Keratinocyte (primary cell): ENCODE measurements around the gene FBXL5. TPM values are rescaled to one million over a fixed set of nuclear protein-coding genes. Genes with fewer than 3 reads are reported as not detected.

Experiments
- DNase-seq: peaks from one replicate; pipeline ENCODE4 v3.0.0-alpha.2; 2011; ENCODE audit warnings: low read depth, missing footprints, low spot score
- FAIRE-seq: peaks from 2 replicates; lab custom pipeline; 2011; peaks lifted over from hg19 to GRCh38; lab: Jason Lieb, UNC
- H2AFZ ChIP-seq: 2 replicates; pipeline ENCODE4 v1.6.0; 2012; ENCODE audit warnings: low read length, control low read depth, inconsistent platforms; ENCODE audit not compliant: control insufficient read depth
- H3K27ac ChIP-seq: 2 replicates; pipeline ENCODE4 v1.5.1; 2011; ENCODE audit warnings: low read length; ENCODE audit not compliant: control insufficient read depth, insufficient read depth
- H3K27me3 ChIP-seq: 3 replicates; pipeline ENCODE4 v1.6.0; 2011; ENCODE audit warnings: low read length; ENCODE audit not compliant: control insufficient read depth, insufficient read depth; ENCODE audit errors: extremely low read depth
- H3K36me3 ChIP-seq, 2 experiments: 2 replicates in 1 of 2; 3 replicates in 1 of 2; pipeline ENCODE4 v1.5.1; 2011; ENCODE audit warnings: low read length in 2 of 2, mild to moderate bottlenecking in 1 of 2; ENCODE audit not compliant: control insufficient read depth in 2 of 2, insufficient read depth in 2 of 2; ENCODE audit errors: extremely low read depth in 1 of 2
- H3K4me1 ChIP-seq: 3 replicates; pipeline ENCODE4 v1.5.1; 2011; ENCODE audit warnings: low read length; ENCODE audit not compliant: control insufficient read depth, insufficient read depth; ENCODE audit errors: extremely low read depth
- H3K4me2 ChIP-seq: 3 replicates; pipeline ENCODE4 v1.6.0; 2011; ENCODE audit warnings: low read depth, low read length; ENCODE audit not compliant: control insufficient read depth, insufficient read depth; ENCODE audit errors: extremely low read depth
- H3K4me3 ChIP-seq, 3 experiments: fragments of 200-600 bp in 1 of 3; sonication (generic) in 1 of 3; 2 replicates in 2 of 3; 3 replicates in 1 of 3; pipeline ENCODE4 v1.5.1; 2011 to 2016; ENCODE audit warnings: low read length in 3 of 3, mild to moderate bottlenecking in 3 of 3, control low read depth in 2 of 3, inconsistent platforms in 1 of 3, low read depth in 1 of 3, mixed read lengths in 1 of 3, mixed run types in 1 of 3, moderate library complexity in 1 of 3; ENCODE audit not compliant: control insufficient read depth in 2 of 3, insufficient read depth in 2 of 3; ENCODE audit errors: extremely low read depth in 1 of 3
- H3K79me2 ChIP-seq: 2 replicates; pipeline ENCODE4 v1.6.0; 2012; ENCODE audit warnings: low read length; ENCODE audit not compliant: control insufficient read depth, insufficient read depth
- H3K9ac ChIP-seq: 3 replicates; pipeline ENCODE4 v1.6.0; 2011; ENCODE audit warnings: low read length; ENCODE audit not compliant: control insufficient read depth, insufficient read depth; ENCODE audit errors: extremely low read depth
- H3K9me1 ChIP-seq: 3 replicates; pipeline ENCODE4 v1.6.0; 2011; ENCODE audit warnings: low read length; ENCODE audit not compliant: control insufficient read depth, insufficient read depth; ENCODE audit errors: extremely low read depth
- H3K9me3 ChIP-seq: 2 replicates; pipeline ENCODE4 v1.5.1; 2012; ENCODE audit warnings: low read depth, low read length; ENCODE audit not compliant: control insufficient read depth
- H4K20me1 ChIP-seq: 3 replicates; pipeline ENCODE4 v1.6.0; 2011; ENCODE audit warnings: low read length; ENCODE audit not compliant: control insufficient read depth, insufficient read depth; ENCODE audit errors: extremely low read depth
- EZH2 ChIP-seq: IDR thresholded peaks from one replicate; pipeline ENCODE4 v1.6.1; 2012; ENCODE audit warnings: inconsistent platforms, mild to moderate bottlenecking, low read length, moderate library complexity
- dilution Hi-C: fragments of 300-500 bp; cut with MboI; formaldehyde crosslinking; loops from one replicate; pipeline ENCODE4 v1.7.0; 2020; ENCODE audit warnings: low sequenced_read_pairs; ENCODE audit not compliant: extremely low pct_ligation_motif_present
- polyA plus RNA-seq, 5 experiments: library from polyadenylated mRNA; depleted of rRNA in 3 of 5; stranded (reverse) in 3 of 5; stranded (forward) in 1 of 5; unstranded in 1 of 5; fragments of >200 nt; gene quantifications; 1 replicate in 1 of 5; 2 replicates in 3 of 5; 3 replicates in 1 of 5; pipeline versions ENCODE4 v1.2.1 to v1.2.3, GENCODE V29; 2011 to 2012; ENCODE audit warnings: missing spikeins in 2 of 5, low read depth in 1 of 5, low replicate concordance in 1 of 5
- TF ChIP-seq, protein P1 (sequence below), 3 experiments: IDR thresholded peaks in 1 of 3; conservative IDR thresholded peaks in 1 of 3; optimal IDR thresholded peaks in 1 of 3; 2 replicates in 2 of 3; 3 replicates in 1 of 3; pipeline versions ENCODE3 to v1.5.1; 2011; ENCODE audit warnings: low read length in 3 of 3, mild to moderate bottlenecking in 3 of 3, moderate library complexity in 2 of 3, control low read depth in 1 of 3, inconsistent platforms in 1 of 3; ENCODE audit not compliant: insufficient read depth in 2 of 3; ENCODE audit errors: extremely low read depth in 1 of 3

FBXL5 gene
- polyA plus RNA-seq, 1 donor (not counting 4 experiments of a cell fraction or from before 2014, with no cell fraction given), result 63.1 TPM

DNA sequence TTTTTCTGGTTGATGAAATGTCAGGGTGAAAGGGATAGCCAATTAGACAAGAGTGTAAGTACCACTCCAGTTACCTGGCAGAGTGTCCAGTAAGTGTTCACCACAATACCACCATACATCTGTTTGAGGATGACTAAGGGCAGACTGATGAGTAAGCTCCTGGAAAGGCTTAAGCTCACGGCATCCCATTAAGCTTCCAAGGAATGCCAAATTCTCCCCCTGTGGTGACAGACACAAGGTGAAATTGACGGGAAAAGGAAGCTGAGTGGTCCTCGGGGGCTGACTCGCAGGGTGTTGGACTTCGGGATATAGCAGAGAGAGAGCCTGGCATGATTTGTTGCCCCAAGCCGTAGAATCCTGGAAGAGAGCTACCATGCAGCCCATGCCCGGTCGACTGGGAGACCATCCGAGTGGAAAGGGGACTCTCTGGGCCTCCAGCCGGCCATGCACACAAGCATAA, 40.1 kb upstream of the FBXL5 start:
- no peak overlapping the region for H2AFZ ChIP-seq
- peak overlapping the region; percentile 33 for H3K4me2 ChIP-seq
- no peaks in the 10 kb centered on the region for H3K79me2 ChIP-seq
- H4K20me1 ChIP-seq, result no peaks in the 10 kb centered on the region
- no peak overlapping the region for H3K4me3 ChIP-seq
- H3K9me3 ChIP-seq, result peaks cover 1% of the 10 kb centered on the region
- no peaks in the 10 kb centered on the region for H3K9me1 ChIP-seq
- peak; percentile 100 for FAIRE-seq
- H3K27me3 ChIP-seq, result no peaks in the 10 kb centered on the region
- no peaks in the 10 kb centered on the region for H3K36me3 ChIP-seq
- DNase-seq, result peak; percentile 91
- dilution Hi-C loops, result no loop called here
- H3K27ac ChIP-seq, result peak overlapping the region; percentile 39
- no peak overlapping the region for H3K9ac ChIP-seq
- no peak for TF ChIP-seq EZH2
- TF ChIP-seq, protein P1, sequence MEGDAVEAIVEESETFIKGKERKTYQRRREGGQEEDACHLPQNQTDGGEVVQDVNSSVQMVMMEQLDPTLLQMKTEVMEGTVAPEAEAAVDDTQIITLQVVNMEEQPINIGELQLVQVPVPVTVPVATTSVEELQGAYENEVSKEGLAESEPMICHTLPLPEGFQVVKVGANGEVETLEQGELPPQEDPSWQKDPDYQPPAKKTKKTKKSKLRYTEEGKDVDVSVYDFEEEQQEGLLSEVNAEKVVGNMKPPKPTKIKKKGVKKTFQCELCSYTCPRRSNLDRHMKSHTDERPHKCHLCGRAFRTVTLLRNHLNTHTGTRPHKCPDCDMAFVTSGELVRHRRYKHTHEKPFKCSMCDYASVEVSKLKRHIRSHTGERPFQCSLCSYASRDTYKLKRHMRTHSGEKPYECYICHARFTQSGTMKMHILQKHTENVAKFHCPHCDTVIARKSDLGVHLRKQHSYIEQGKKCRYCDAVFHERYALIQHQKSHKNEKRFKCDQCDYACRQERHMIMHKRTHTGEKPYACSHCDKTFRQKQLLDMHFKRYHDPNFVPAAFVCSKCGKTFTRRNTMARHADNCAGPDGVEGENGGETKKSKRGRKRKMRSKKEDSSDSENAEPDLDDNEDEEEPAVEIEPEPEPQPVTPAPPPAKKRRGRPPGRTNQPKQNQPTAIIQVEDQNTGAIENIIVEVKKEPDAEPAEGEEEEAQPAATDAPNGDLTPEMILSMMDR (optimal IDR thresholded peaks at IDR 0.05 in 1 of 3, IDR thresholded peaks at IDR 0.05 in 1 of 3, conservative IDR thresholded peaks at IDR 0.05 in 1 of 3; ENCODE audit: extremely low read depth in 1 of 3, insufficient read depth in 2 of 3, low read length in 3 of 3), result no peak
- peaks cover 38% of the 10 kb centered on the region for H3K4me1 ChIP-seq

- peak overlapping the region; percentile 39 for H3K4me2 ChIP-seq
- H3K9ac ChIP-seq, result no peak overlapping the region
- peak overlapping the region; percentile 60 for H3K27ac ChIP-seq
- no peaks in the 10 kb centered on the region for H3K27me3 ChIP-seq
- no peaks in the 10 kb centered on the region for H3K9me1 ChIP-seq
- H3K4me3 ChIP-seq, result no peak overlapping the region
- TF ChIP-seq EZH2, result no peak
- TF ChIP-seq, protein P1 (optimal IDR thresholded peaks at IDR 0.05 in 1 of 3, IDR thresholded peaks at IDR 0.05 in 1 of 3, conservative IDR thresholded peaks at IDR 0.05 in 1 of 3; ENCODE audit: extremely low read depth in 1 of 3, insufficient read depth in 2 of 3, low read length in 3 of 3), result no peak
- dilution Hi-C loops, result no loop called here
- no peaks in the 10 kb centered on the region for H3K36me3 ChIP-seq
- peaks cover 1% of the 10 kb centered on the region for H3K9me3 ChIP-seq
- FAIRE-seq, result peak; percentile 71
- no peak for DNase-seq
- peaks cover 46% of the 10 kb centered on the region for H3K4me1 ChIP-seq
- H3K79me2 ChIP-seq, result no peaks in the 10 kb centered on the region
- H2AFZ ChIP-seq, result no peak overlapping the region
- H4K20me1 ChIP-seq, result no peaks in the 10 kb centered on the region
Measured at GRCh38 chr4:15694431-15694830, 39.3 kb upstream of the FBXL5 start.
